ENCODE data around the gene BTLA. TPM values are rescaled to one million over a fixed set of nuclear protein-coding genes. Genes with fewer than 3 reads are reported as not detected.
"Not testable (repeated sequence)": the region's sequence is repeated elsewhere in the genome, so short reads cannot be mapped to it uniquely, and the experiment has no call there.

The BTLA gene
- total RNA-seq, 1 experiment from 2014 or later: not detected

DNA sequence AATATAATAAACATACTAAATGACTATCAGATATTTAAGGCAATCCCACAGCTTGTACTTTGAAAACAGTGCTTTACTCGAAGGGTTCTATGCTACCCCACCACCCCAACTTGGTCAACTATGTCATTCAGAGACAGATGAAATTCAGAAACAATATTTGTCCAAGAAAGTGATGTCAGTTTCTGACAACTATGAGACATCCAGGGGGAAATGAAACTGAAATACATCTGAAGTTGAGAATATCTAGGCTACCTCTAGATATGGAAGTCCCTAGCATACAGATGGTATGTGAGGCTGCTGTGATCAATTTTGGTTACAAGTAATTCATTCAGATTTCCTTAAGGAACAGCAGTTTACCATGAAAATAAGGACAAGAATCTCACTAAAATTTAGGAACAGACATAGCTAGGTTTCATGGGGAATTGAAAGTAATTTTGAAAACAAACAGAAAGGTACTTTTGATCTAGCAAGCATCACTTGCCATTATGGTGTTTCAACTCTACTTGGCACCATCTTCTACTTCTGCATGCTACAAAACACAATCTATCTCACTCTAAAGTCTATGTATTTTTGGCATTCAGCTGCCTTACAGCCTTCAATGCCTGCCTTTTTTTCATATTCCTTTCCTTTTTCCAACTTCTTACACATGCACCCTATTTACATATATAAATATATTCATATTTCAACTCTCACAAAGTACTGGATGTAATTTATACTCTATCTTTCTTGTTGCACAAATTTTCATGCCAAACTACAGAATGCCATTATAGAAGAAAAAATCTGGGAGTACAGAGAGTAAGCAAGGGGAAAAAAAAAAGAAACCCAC is 40.8 kb upstream of the BTLA start:
- Histone ChIP-seq H3K27me3 (ENCODE audit: low read length) (no peaks in the 10 kb centered on the region), H3K4me2 (ENCODE audit: low read length) (no peak overlapping the region), H3K79me2 (ENCODE audit: low read length) (no peaks in the 10 kb centered on the region), H3K36me3 (ENCODE audit: low read depth, low read length) (peaks cover 30% of the 10 kb centered on the region; the same call in 1 of the 2 replicates), H4K20me1 (ENCODE audit: low read length) (no peaks in the 10 kb centered on the region), H3K4me1 (ENCODE audit: insufficient read depth, low read length) (no peaks in the 10 kb centered on the region), H3K9me3 (ENCODE audit: low read length) (no peaks in the 10 kb centered on the region), H2AFZ (ENCODE audit: low read length) (no peak overlapping the region), H3K27ac (ENCODE audit: low read length) (no peak overlapping the region), H3K9me2 (replicated peaks; ENCODE audit: low read length) (no peaks in the 10 kb centered on the region), H3K4me3 (ENCODE audit: low read length) (no peak overlapping the region), H3K9ac (ENCODE audit: low read length) (no peak overlapping the region), H3F3A (ENCODE audit: low read length, unreplicated experiment) (no peaks in the 10 kb centered on the region)
- ChIA-PET POLR2A (ENCODE audit: unreplicated experiment) (no interaction called here), CTCF (no interaction called here)
- intact Hi-C loops (cut with micrococcal nuclease): no loop called here
- DNase-seq: no peak
- TF ChIP-seq, protein P1, sequence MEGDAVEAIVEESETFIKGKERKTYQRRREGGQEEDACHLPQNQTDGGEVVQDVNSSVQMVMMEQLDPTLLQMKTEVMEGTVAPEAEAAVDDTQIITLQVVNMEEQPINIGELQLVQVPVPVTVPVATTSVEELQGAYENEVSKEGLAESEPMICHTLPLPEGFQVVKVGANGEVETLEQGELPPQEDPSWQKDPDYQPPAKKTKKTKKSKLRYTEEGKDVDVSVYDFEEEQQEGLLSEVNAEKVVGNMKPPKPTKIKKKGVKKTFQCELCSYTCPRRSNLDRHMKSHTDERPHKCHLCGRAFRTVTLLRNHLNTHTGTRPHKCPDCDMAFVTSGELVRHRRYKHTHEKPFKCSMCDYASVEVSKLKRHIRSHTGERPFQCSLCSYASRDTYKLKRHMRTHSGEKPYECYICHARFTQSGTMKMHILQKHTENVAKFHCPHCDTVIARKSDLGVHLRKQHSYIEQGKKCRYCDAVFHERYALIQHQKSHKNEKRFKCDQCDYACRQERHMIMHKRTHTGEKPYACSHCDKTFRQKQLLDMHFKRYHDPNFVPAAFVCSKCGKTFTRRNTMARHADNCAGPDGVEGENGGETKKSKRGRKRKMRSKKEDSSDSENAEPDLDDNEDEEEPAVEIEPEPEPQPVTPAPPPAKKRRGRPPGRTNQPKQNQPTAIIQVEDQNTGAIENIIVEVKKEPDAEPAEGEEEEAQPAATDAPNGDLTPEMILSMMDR (conservative IDR thresholded peaks at IDR 0.05; ENCODE audit: low read depth, low read length): no peak
- no peak for TF ChIP-seq EZH2phosphoT487 (IDR thresholded peaks at IDR 0.05; ENCODE audit: borderline replicate concordance, low read length)
- no TSS peak for BruUV-seq (replicated peaks)
- ATAC-seq: no peak

DNA sequence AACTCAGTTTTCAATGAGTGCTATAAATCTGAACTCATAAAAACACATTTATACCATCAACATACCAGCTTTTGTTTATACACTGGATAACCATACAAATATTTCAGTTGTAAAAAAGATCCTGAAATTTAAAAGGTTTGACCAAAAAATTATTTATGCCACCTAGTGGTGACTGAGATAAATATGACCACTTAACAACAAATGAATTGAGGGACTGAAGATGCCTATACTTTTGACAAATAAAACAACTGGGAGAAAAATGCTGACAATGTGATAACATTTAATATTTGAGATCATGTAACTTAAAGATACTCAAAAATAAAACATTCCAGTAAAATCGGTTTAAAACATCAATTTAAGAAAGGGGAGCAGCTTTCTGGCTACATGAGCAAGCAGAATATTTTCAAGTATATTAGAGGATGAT is 32.1 kb upstream of the BTLA start:
- BruUV-seq (replicated peaks): no TSS peak
- Histone ChIP-seq H3K27me3 (ENCODE audit: low read length) (no peaks in the 10 kb centered on the region), H4K20me1 (ENCODE audit: low read length) (no peaks in the 10 kb centered on the region), H3K9me2 (replicated peaks; ENCODE audit: low read length) (no peaks in the 10 kb centered on the region), H3K27ac (ENCODE audit: low read length) (peak overlapping the region; percentile 68; the same call in 1 of the 2 replicates), H3K9me3 (ENCODE audit: low read length) (no peaks in the 10 kb centered on the region), H3K4me3 (ENCODE audit: low read length) (no peak overlapping the region), H2AFZ (ENCODE audit: low read length) (no peak overlapping the region), H3K36me3 (ENCODE audit: low read depth, low read length) (peaks cover 30% of the 10 kb centered on the region), H3K4me2 (ENCODE audit: low read length) (peak overlapping the region; percentile 52), H3K9ac (ENCODE audit: low read length) (no peak overlapping the region), H3F3A (ENCODE audit: low read length, unreplicated experiment) (no peaks in the 10 kb centered on the region), H3K4me1 (ENCODE audit: insufficient read depth, low read length) (peaks cover 20% of the 10 kb centered on the region), H3K79me2 (ENCODE audit: low read length) (no peaks in the 10 kb centered on the region)
- DNase-seq (peak; percentile 71), ATAC-seq (peak; percentile 4; the same call in 1 of the 2 replicates)
- TF ChIP-seq EZH2phosphoT487 (IDR thresholded peaks at IDR 0.05; ENCODE audit: borderline replicate concordance, low read length): no peak
- TF ChIP-seq, protein P1 (conservative IDR thresholded peaks at IDR 0.05; ENCODE audit: low read depth, low read length): peak; percentile 86
- intact Hi-C loops (cut with micrococcal nuclease): loop anchor here (1.0 to 5.0 kb wide), 3 partner anchors 204 to 394 kb away; no protein-coding TSS in a partner anchor
- ChIA-PET POLR2A (ENCODE audit: unreplicated experiment) (interaction anchor here (0.5 kb wide), 1 partner anchor 209 kb away, joined by 4 read pairs; no protein-coding TSS in a partner anchor), CTCF (interaction anchor here (0.6 to 0.7 kb wide), 2 partner anchors 238 to 394 kb away, joined by 3 to 4 read pairs; partner anchors contain the start of gene SLC9C1)

DNA sequence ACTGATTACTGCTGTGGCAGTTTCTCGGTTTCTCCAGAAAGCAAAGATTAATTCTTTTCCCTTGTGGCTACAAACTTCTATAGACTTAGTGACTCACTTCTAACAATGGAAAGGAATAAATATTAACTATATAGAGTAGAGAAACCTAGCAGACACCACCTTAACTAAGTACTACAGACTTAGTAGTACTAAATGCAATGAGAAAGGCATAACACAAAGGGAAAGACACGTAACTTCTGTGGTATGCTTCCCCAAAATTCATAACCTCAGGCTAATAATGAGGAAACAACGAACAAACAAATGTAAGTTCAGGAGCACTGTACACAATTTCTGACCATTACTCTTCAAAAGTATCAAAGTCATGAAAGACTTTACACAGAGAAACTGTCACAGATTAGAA is 31.3 kb upstream of the BTLA start:
- CTCF ChIA-PET: interaction anchor here (0.6 to 0.7 kb wide), 2 partner anchors 237 to 393 kb away, joined by 3 to 4 read pairs; partner anchors contain the start of gene SLC9C1
- intact Hi-C loops (cut with micrococcal nuclease): loop anchor here (1.0 to 5.0 kb wide), 3 partner anchors 32 to 393 kb away; partner anchors contain the start of gene SLC35A5
- ATAC-seq: peak; percentile 99

DNA sequence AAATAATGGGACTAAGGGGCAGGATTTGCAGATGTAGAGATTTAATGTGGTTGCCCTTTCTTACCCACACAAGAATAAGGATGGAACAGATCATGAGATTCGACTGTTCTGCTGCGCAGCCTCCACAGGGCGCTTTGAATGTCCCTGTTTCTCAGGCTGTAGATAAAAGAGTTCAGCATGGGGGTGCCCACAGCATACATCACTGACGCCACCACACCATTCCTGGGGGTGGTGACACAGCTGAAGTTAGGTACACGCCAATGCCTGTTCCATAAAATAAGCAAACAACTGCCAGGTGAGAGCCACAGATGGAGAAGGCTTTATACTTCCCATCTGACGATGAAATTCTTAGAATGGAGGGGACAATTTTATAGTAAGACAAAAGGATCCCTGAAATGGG is 24.9 kb upstream of the BTLA start:
- H3K79me2 ChIP-seq (ENCODE audit: low read length); BruUV-seq (replicated peaks); intact Hi-C loops (cut with micrococcal nuclease); H2AFZ ChIP-seq (ENCODE audit: low read length); H3K9ac ChIP-seq (ENCODE audit: low read length); POLR2A ChIA-PET (ENCODE audit: unreplicated experiment); H3K27me3 ChIP-seq (ENCODE audit: low read length); ATAC-seq; H3F3A ChIP-seq (ENCODE audit: low read length, unreplicated experiment); H3K4me1 ChIP-seq (ENCODE audit: insufficient read depth, low read length); H3K9me3 ChIP-seq (ENCODE audit: low read length); CTCF ChIA-PET; H3K9me2 ChIP-seq (replicated peaks; ENCODE audit: low read length); H3K4me3 ChIP-seq (ENCODE audit: low read length); H4K20me1 ChIP-seq (ENCODE audit: low read length); H3K27ac ChIP-seq (ENCODE audit: low read length); DNase-seq; H3K4me2 ChIP-seq (ENCODE audit: low read length): not testable (repeated sequence)
- peaks cover 12% of the 10 kb centered on the region; the same call in 1 of the 2 replicates for H3K36me3 ChIP-seq (ENCODE audit: low read depth, low read length)

More for the DNA sequence above, 31.3 kb upstream of the BTLA start:
- H4K20me1 ChIP-seq (ENCODE audit: low read length): no peaks in the 10 kb centered on the region
- POLR2A ChIA-PET (ENCODE audit: unreplicated experiment): interaction anchor here (0.5 kb wide), 1 partner anchor 208 kb away, joined by 4 read pairs; no protein-coding TSS in a partner anchor
- peak overlapping the region; percentile 68 for H3K27ac ChIP-seq (ENCODE audit: low read length)
- peak; percentile 97 for DNase-seq
- H3F3A ChIP-seq (ENCODE audit: low read length, unreplicated experiment): no peaks in the 10 kb centered on the region
- no peaks in the 10 kb centered on the region for H3K9me2 ChIP-seq (replicated peaks; ENCODE audit: low read length)
- peak overlapping the region; percentile 67 for H3K4me2 ChIP-seq (ENCODE audit: low read length)
- no peak overlapping the region for H2AFZ ChIP-seq (ENCODE audit: low read length)
- no peaks in the 10 kb centered on the region for H3K79me2 ChIP-seq (ENCODE audit: low read length)
- H3K9ac ChIP-seq (ENCODE audit: low read length): no peak overlapping the region
- H3K4me1 ChIP-seq (ENCODE audit: insufficient read depth, low read length): peaks cover 20% of the 10 kb centered on the region
- no peak for TF ChIP-seq EZH2 (IDR thresholded peaks at IDR 0.05; ENCODE audit: low read length, unreplicated experiment)
- BruUV-seq (replicated peaks): no TSS peak
- no peaks in the 10 kb centered on the region for H3K9me3 ChIP-seq (ENCODE audit: low read length)
- no peaks in the 10 kb centered on the region for H3K27me3 ChIP-seq (ENCODE audit: low read length)
- peaks cover 30% of the 10 kb centered on the region for H3K36me3 ChIP-seq (ENCODE audit: low read depth, low read length)
- H3K4me3 ChIP-seq (ENCODE audit: low read length): peak overlapping the region; percentile 31; the same call in 1 of the 2 replicates

Data from PC-3 (cell line).